Measurements from ENCODE around the gene CHCT1. TPM values are rescaled to one million over a fixed set of nuclear protein-coding genes. Genes with fewer than 3 reads are reported as not detected.

CHCT1 gene
- total and polyA plus RNA-seq, 2 donors (not counting 1 experiment from before 2014, with no cell fraction given): not detected

DNA sequence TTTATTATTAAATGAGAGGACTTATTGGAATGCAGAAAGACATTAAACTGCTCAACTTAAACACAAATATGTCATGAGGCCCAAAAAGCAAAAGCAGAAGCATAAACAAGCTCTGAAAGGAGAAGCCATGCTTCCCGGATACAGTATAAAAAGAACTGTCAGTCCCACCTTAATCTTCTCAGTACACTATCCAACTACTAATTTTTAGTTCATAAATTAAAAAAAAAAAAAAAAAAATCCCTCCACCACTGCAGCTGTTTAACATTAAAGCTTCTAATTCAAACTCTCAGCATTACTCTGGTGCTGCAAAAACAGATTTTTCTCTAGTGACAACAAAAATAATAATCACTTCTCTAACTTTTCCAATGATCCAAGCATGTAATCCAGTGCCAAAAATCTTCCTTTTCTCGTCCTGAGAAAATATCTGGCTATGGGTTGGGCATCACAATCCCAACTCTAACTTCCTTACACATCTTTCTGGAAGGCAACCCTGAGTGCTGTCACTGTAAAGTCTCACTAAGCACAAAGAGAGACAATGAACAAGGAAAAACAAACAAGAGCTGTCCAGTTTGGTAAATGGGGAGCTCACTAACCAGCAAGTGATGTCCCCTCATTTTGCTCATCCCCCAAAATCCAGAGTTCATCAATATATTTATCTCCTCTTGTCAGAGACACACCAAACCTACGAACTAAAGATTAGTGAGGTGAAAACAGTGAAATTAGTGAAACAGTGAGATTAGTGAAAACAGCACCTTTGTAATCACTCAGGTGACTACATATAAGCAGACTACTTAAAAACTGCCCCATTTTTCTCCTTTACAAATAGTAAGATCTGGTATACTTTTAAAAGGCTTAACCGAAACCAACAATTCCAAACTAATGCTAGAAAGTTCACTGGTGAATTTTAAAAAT, 35.9 kb upstream of the CHCT1 start:
- no peaks in the 10 kb centered on the region for H3K27me3 Mint-ChIP-seq
- no peak overlapping the region for H3K9ac ChIP-seq (ENCODE audit: low read length)

More for the DNA sequence above, 35.9 kb upstream of the CHCT1 start:
- ATAC-seq (ENCODE audit: low read depth) (no peak), DNase-seq (no peak)
- no peaks in the 10 kb centered on the region for H3K9me3 Mint-ChIP-seq (ENCODE audit: insufficient read depth)
- no peak overlapping the region for H2AFZ ChIP-seq (ENCODE audit: insufficient read depth, low read depth, low read length, poor library complexity, severe bottlenecking)
- 58% methylated on average over 2 of the region's 4 CpGs for WGBS (ENCODE audit: insufficient coverage)
- H3K9me3 ChIP-seq (ENCODE audit: control extremely low read depth in 1 of 3, control insufficient read depth in 2 of 3, insufficient read depth in 1 of 3, low read length in 2 of 3): no peaks in the 10 kb centered on the region
- peaks cover 10% of the 10 kb centered on the region for H4K20me1 ChIP-seq (ENCODE audit: control insufficient read depth, insufficient read depth, low read length, poor library complexity, severe bottlenecking)
- H3K4me3 Mint-ChIP-seq: no peak overlapping the region
- CTCF ChIA-PET: interaction anchor here (0.7 kb wide), 1 partner anchor 154 kb away, joined by 4 read pairs; no protein-coding TSS in a partner anchor
- intact Hi-C loops (cut with micrococcal nuclease): no loop called here
- no peak overlapping the region for H3K27ac ChIP-seq (ENCODE audit: low read length in 2 of 2)
- TF ChIP-seq, protein P1, sequence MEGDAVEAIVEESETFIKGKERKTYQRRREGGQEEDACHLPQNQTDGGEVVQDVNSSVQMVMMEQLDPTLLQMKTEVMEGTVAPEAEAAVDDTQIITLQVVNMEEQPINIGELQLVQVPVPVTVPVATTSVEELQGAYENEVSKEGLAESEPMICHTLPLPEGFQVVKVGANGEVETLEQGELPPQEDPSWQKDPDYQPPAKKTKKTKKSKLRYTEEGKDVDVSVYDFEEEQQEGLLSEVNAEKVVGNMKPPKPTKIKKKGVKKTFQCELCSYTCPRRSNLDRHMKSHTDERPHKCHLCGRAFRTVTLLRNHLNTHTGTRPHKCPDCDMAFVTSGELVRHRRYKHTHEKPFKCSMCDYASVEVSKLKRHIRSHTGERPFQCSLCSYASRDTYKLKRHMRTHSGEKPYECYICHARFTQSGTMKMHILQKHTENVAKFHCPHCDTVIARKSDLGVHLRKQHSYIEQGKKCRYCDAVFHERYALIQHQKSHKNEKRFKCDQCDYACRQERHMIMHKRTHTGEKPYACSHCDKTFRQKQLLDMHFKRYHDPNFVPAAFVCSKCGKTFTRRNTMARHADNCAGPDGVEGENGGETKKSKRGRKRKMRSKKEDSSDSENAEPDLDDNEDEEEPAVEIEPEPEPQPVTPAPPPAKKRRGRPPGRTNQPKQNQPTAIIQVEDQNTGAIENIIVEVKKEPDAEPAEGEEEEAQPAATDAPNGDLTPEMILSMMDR (IDR thresholded peaks at IDR 0.05): no peak
- no peak for TF ChIP-seq EZH2 (IDR thresholded peaks at IDR 0.05; ENCODE audit: borderline replicate concordance, insufficient read depth, low read depth, low read length, poor library complexity, severe bottlenecking)
- H3K4me2 ChIP-seq (replicated peaks; ENCODE audit: low read depth, low read length, poor library complexity, severe bottlenecking): peak overlapping the region; percentile 36
- H3K79me2 ChIP-seq (ENCODE audit: control insufficient read depth, insufficient read depth, low read length): peaks cover 96% of the 10 kb centered on the region
- no peak overlapping the region for H3K27ac Mint-ChIP-seq
- peaks cover 19 to 23% of the 10 kb centered on the region in 2 donors for H3K4me1 ChIP-seq (ENCODE audit: control insufficient read depth in 2 of 2, insufficient read depth in 2 of 2, low read length in 2 of 2)
- no peak overlapping the region for H3K4me3 ChIP-seq (ENCODE audit: control extremely low read depth in 1 of 5, extremely low read depth in 1 of 5, insufficient read depth in 1 of 5, low read depth in 2 of 5, low read length in 4 of 5)
- H3K4me1 Mint-ChIP-seq: peaks cover 57% of the 10 kb centered on the region
- no peaks in the 10 kb centered on the region for H3K27me3 ChIP-seq (replicated peaks in 1 of 4; ENCODE audit: control extremely low read depth in 1 of 4, control insufficient read depth in 3 of 4, insufficient read depth in 4 of 4, low read length in 3 of 4)
- H3K36me3 ChIP-seq (replicated peaks in 1 of 2; ENCODE audit: control extremely low read depth in 1 of 2, control insufficient read depth in 1 of 2, extremely low read depth in 1 of 2, insufficient read depth in 2 of 2, low read length in 1 of 2): peaks cover 0 to 1% of the 10 kb centered on the region in 2 experiments
- POLR2A ChIA-PET: interaction anchor here (0.6 kb wide), 1 partner anchor 30 kb away, joined by 4 read pairs; no protein-coding TSS in a partner anchor
